GM18519 (cell line): ENCODE data around the gene MADCAM1.
"Not testable (repeated sequence)": the region's sequence is repeated elsewhere in the genome, so short reads cannot be mapped to it uniquely, and the experiment has no call there.

Experiments
- ATAC-seq: cut with Tn5 transposase; IDR thresholded peaks from one replicate; pipeline ENCODE4 v1.9.1; 2021; ENCODE audit warnings: mild to moderate bottlenecking, moderate library complexity; ENCODE audit not compliant: unreplicated experiment, low FRiP score

The MADCAM1 gene

GRCh38 chr19:464208-464545 lies 32.1 kb upstream of the MADCAM1 start:
- ATAC-seq, result no peak

GRCh38 chr19:465056-465816 lies 31.1 kb upstream of the MADCAM1 start:
- ATAC-seq, result no peak

- no peak for ATAC-seq
Measured at GRCh38 chr19:467554-467953, 28.7 kb upstream of the MADCAM1 start.

- no peak for ATAC-seq
Measured at GRCh38 chr19:468587-469256, 27.6 kb upstream of the MADCAM1 start.

- ATAC-seq, result no peak
Measured at GRCh38 chr19:469833-470232, 26.5 kb upstream of the MADCAM1 start.

GRCh38 chr19:470701-471100 lies 25.6 kb upstream of the MADCAM1 start:
- ATAC-seq, result no peak

- no peak for ATAC-seq
Measured at GRCh38 chr19:472005-472858, 24.1 kb upstream of the MADCAM1 start.

- ATAC-seq, result no peak
Measured at GRCh38 chr19:474126-475078, 21.9 kb upstream of the MADCAM1 start.

GRCh38 chr19:475360-475759 lies 20.9 kb upstream of the MADCAM1 start:
- no peak for ATAC-seq

GRCh38 chr19:478236-478903 lies 17.9 kb upstream of the MADCAM1 start:
- ATAC-seq, result no peak

- ATAC-seq, result no peak
Measured at GRCh38 chr19:478976-479375, 17.3 kb upstream of the MADCAM1 start.

GRCh38 chr19:480016-480855 lies 16.1 kb upstream of the MADCAM1 start:
- ATAC-seq, result no peak

GRCh38 chr19:481100-481499 lies 15.2 kb upstream of the MADCAM1 start:
- ATAC-seq, result not testable (repeated sequence)

GRCh38 chr19:482186-483041 lies 13.9 kb upstream of the MADCAM1 start:
- no peak for ATAC-seq

- ATAC-seq, result no peak
Measured at GRCh38 chr19:483332-484072, 12.8 kb upstream of the MADCAM1 start.

- no peak for ATAC-seq
Measured at GRCh38 chr19:484494-484893, 11.8 kb upstream of the MADCAM1 start.

- ATAC-seq, result no peak
Measured at GRCh38 chr19:485077-485476, 11.2 kb upstream of the MADCAM1 start.
